Endothelial cell (in vitro differentiated cells): ENCODE data around the gene RNF169. TPM values are rescaled to one million over a fixed set of nuclear protein-coding genes. Genes with fewer than 3 reads are reported as not detected.

ENCODE experiments used
- DNase-seq: peaks from one replicate; pipeline ENCODE4 v3.0.0; 2021; ENCODE audit warnings: low spot score
- H3K27ac Mint-ChIP-seq: one replicate; pipeline ENCODE4 v1.8.0; 2021; ENCODE audit warnings: mixed read lengths, inconsistent platforms; ENCODE audit not compliant: unreplicated experiment
- H3K27me3 Mint-ChIP-seq: one replicate; pipeline ENCODE4 v1.8.0; 2021; ENCODE audit warnings: mild to moderate bottlenecking, moderate library complexity, mixed read lengths, inconsistent platforms; ENCODE audit not compliant: unreplicated experiment
- H3K36me3 Mint-ChIP-seq: one replicate; pipeline ENCODE4 v1.8.0; 2021; ENCODE audit warnings: mild to moderate bottlenecking, low read depth, mixed read lengths, inconsistent platforms; ENCODE audit not compliant: unreplicated experiment
- H3K4me1 Mint-ChIP-seq: one replicate; pipeline ENCODE4 v1.8.0; 2021; ENCODE audit warnings: mild to moderate bottlenecking, mixed read lengths, inconsistent platforms; ENCODE audit not compliant: unreplicated experiment
- H3K4me3 Mint-ChIP-seq: one replicate; pipeline ENCODE4 v1.8.0; 2021; ENCODE audit warnings: mild to moderate bottlenecking, mixed read lengths, inconsistent platforms; ENCODE audit not compliant: unreplicated experiment
- H3K9me3 Mint-ChIP-seq: one replicate; pipeline ENCODE4 v1.8.0; 2021; ENCODE audit warnings: mixed read lengths, inconsistent platforms; ENCODE audit not compliant: unreplicated experiment
- total RNA-seq: library from RNA; stranded (reverse); fragmentation: NEBNext Ultra II Directional; extraction: Animal tissue kit (Norgen Biotek cat#: 25700); gene quantifications from one replicate; pipeline ENCODE4 v1.2.1, GENCODE V29; 2021; ENCODE audit not compliant: unreplicated experiment
- TF ChIP-seq, protein P1 (sequence below): fragments of 200-600 bp; sonication (generic); IDR thresholded peaks from one replicate; pipeline ENCODE4 v1.5.0; 2021; ENCODE audit warnings: antibody characterized with exemption; ENCODE audit not compliant: unreplicated experiment

The RNF169 gene
- total RNA-seq, 1 donor from 2014 or later: 16.8 TPM

DNA sequence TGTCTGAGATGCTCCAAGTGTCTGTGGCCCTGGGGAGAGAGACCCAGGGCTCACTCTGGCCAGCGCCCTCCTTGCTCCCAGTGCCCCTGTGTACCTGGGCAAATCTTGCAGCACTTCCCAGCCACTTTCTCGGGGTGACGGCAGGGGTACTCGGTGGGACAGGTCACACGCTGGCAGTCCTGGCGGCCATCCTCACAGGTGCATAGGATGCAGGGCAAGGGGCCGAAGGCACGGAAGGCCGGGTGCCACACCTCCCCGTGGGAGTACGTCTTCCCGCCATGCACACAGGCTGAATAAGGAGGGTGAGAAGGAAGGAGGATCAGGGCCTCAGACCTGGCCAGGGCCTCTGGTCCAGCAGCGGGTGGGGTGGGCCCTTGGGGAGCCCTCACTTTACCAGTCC, 45.4 kb upstream of the RNF169 start:
- TF ChIP-seq, protein P1, sequence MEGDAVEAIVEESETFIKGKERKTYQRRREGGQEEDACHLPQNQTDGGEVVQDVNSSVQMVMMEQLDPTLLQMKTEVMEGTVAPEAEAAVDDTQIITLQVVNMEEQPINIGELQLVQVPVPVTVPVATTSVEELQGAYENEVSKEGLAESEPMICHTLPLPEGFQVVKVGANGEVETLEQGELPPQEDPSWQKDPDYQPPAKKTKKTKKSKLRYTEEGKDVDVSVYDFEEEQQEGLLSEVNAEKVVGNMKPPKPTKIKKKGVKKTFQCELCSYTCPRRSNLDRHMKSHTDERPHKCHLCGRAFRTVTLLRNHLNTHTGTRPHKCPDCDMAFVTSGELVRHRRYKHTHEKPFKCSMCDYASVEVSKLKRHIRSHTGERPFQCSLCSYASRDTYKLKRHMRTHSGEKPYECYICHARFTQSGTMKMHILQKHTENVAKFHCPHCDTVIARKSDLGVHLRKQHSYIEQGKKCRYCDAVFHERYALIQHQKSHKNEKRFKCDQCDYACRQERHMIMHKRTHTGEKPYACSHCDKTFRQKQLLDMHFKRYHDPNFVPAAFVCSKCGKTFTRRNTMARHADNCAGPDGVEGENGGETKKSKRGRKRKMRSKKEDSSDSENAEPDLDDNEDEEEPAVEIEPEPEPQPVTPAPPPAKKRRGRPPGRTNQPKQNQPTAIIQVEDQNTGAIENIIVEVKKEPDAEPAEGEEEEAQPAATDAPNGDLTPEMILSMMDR: no peak
- Mint-ChIP-seq H3K36me3 (no peaks in the 10 kb centered on the region), H3K4me3 (no peak overlapping the region), H3K27me3 (peaks cover 6% of the 10 kb centered on the region), H3K9me3 (no peaks in the 10 kb centered on the region), H3K27ac (no peak overlapping the region), H3K4me1 (peaks cover 8% of the 10 kb centered on the region)
- DNase-seq: no peak

DNA sequence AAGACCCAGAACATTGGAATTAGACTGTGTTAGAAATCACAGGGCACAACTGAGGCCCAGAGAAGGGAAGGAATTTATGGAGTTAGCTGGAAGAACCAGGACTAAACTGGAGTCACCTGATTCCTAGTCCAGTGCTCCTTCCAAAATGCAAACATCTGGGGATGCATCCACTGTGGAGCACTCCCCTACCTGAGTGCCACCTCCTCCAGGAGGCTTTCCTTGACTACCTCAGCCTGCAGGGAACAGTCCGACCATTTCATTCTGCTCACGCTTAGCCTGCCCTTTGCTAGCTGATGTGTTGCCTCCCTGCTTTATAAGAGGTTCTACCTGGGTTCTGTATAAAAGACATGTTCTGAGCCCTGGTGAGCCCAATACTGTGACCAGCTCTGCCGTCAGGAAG, 41.5 kb upstream of the RNF169 start:
- Mint-ChIP-seq H3K36me3 (no peaks in the 10 kb centered on the region), H3K9me3 (no peaks in the 10 kb centered on the region), H3K27me3 (peaks cover 9% of the 10 kb centered on the region), H3K4me3 (peak overlapping the region; percentile 25), H3K27ac (no peak overlapping the region), H3K4me1 (peaks cover 18% of the 10 kb centered on the region)
- DNase-seq: no peak
- TF ChIP-seq, protein P1: no peak

DNA sequence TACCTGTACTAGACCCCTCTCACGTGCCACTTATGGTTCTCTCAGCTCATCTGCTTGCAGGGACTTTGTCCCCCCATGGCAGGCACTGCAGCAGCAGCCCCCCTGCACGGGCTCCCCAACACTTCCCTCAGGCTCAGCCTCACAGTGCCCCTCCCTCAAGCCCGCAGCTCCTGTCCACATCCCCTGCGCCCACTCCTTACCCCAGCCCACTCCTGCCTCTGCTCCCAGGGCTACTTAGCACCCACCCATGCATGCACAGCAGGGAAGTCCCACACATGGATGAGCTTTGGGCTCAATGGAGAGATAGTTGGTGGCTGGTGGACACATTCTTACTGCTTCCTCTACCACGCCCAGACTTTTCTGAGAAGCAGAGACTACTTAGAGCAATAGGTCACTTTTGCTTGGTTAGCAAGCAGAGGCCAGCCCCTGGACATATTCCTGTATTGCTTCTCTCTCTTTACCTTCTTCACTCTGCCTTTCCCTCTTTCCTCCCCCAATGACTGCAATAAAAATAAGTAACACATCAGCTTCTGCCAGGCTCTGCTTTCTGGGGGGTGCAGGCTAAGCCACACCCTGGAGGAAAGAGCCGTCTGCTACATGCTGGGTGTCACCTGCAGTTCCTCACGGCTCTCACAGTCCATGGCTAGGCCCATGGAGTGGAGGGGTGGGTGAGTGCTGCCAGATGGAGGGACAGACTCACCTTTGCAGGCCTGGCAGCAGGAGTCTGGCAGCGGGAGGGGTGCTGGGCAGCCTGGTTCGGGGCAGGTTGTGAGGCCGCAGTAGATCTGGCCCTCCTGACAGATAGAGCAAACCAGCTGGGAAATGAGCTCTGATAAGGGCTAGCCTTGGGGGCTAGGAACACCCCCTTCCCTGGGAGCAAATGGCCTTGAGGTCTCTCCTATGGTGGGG, 40.8 kb upstream of the RNF169 start:
- H3K9me3 Mint-ChIP-seq: no peaks in the 10 kb centered on the region
- H3K27me3 Mint-ChIP-seq: peaks cover 9% of the 10 kb centered on the region
- DNase-seq: no peak
- peaks cover 3% of the 10 kb centered on the region for H3K36me3 Mint-ChIP-seq
- H3K4me1 Mint-ChIP-seq: peaks cover 18% of the 10 kb centered on the region
- TF ChIP-seq, protein P1: no peak
- peak overlapping the region; percentile 25 for H3K4me3 Mint-ChIP-seq
- H3K27ac Mint-ChIP-seq: no peak overlapping the region

DNA sequence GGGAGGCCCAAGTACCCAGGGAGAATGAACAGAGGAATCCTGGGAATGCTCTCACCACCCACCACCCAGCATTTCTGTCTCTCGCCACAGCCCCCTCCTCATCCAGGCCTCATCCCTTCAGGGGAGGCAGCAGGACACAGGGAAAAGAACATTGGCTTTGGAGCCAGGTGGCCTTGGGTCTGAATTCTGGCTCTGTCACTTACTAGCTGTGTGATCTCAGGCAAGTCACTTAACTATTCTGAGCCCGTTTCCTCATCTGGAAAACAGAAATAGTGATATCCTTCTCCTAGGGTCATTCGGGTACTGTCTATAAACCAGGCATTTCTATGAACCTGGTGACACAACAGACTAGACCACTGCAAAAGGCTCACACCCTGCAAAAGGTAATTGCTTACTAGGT, 39.5 kb upstream of the RNF169 start:
- no peak for DNase-seq
- no peak overlapping the region for H3K4me3 Mint-ChIP-seq
- peaks cover 3% of the 10 kb centered on the region for H3K36me3 Mint-ChIP-seq
- no peaks in the 10 kb centered on the region for H3K9me3 Mint-ChIP-seq
- H3K27ac Mint-ChIP-seq: no peak overlapping the region
- TF ChIP-seq, protein P1: no peak
- peaks cover 11% of the 10 kb centered on the region for H3K27me3 Mint-ChIP-seq
- peaks cover 18% of the 10 kb centered on the region for H3K4me1 Mint-ChIP-seq

DNA sequence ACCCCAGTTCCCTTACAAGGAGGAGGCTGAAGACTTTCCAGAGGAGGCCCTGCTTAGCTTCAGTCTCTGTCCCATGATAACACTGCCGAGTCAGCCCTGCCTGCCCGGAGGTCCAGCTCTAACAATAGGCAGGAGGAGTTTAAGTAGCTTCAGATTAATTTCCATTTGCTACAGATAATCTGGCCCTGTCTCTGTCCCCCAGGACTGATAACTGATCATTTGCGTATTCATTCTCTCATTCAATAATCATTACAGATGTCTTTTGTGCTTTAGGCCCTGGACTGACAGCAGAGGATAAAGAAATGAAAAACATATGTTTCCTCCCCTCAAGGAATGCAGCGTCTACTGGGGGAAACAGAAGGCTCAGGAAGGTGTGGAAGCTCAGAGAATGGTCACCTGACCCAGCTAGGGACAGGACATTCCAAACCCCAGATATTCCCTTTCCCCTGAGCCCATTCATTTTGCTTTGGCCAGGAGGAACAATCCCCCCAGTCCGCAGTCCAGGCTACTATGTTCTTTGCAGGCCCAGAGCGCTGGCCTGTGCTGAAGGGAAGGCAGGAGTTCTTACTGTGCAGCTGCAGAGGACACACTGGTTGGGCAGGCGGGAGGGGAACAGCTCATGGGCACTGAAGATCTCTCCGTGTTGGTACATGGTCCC, 38.2 kb upstream of the RNF169 start:
- H3K36me3 Mint-ChIP-seq: peaks cover 3% of the 10 kb centered on the region
- no peaks in the 10 kb centered on the region for H3K9me3 Mint-ChIP-seq
- no peak for DNase-seq
- peak overlapping the region; percentile 67 for H3K27ac Mint-ChIP-seq
- peaks cover 18% of the 10 kb centered on the region for H3K4me1 Mint-ChIP-seq
- H3K4me3 Mint-ChIP-seq: no peak overlapping the region
- TF ChIP-seq, protein P1: no peak
- H3K27me3 Mint-ChIP-seq: peaks cover 11% of the 10 kb centered on the region
